Measurements from ENCODE around the gene LGALS4. TPM values are rescaled to one million over a fixed set of nuclear protein-coding genes. Genes with fewer than 3 reads are reported as not detected.
A peak's percentile ranks its signal among the peaks of the same experiment; 100 is the strongest.
"Not testable (repeated sequence)": the region's sequence is repeated elsewhere in the genome, so short reads cannot be mapped to it uniquely, and the experiment has no call there.

Gene LGALS4, protein sequence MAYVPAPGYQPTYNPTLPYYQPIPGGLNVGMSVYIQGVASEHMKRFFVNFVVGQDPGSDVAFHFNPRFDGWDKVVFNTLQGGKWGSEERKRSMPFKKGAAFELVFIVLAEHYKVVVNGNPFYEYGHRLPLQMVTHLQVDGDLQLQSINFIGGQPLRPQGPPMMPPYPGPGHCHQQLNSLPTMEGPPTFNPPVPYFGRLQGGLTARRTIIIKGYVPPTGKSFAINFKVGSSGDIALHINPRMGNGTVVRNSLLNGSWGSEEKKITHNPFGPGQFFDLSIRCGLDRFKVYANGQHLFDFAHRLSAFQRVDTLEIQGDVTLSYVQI
- total RNA-seq (0.89 TPM), polyA plus RNA-seq (ENCODE audit: insufficient read depth in 1 of 8, insufficient read length in 8 of 8, low replicate concordance in 1 of 8) (10 to 100 TPM in 2 of 8 donors, 1 to 10 TPM in 3, under 1 TPM in 3; 0.67 to 45.5 (median 1.5) TPM)
- long read RNA-seq, donor 1, result 0 reads
- long read RNA-seq, donor 2, result 0 reads
- long read RNA-seq, donor 3, result 0 reads
- long read RNA-seq, donor 4, result 0 reads
- long read RNA-seq, donor 5, result 0 reads
- long read RNA-seq, donor 6, result 0 reads
- long read RNA-seq, donor 7, result 0 reads
- long read RNA-seq, donor 8, result 0 reads
- long read RNA-seq, donor 9, partial matches to known transcripts, result 0 of 1 reads
- long read RNA-seq, donor 9, other reads (novel, unspliced or antisense), result 0 of 1 reads
- long read RNA-seq, donor 10, result 0 reads
- long read RNA-seq, donor 11, result 0 reads

DNA sequence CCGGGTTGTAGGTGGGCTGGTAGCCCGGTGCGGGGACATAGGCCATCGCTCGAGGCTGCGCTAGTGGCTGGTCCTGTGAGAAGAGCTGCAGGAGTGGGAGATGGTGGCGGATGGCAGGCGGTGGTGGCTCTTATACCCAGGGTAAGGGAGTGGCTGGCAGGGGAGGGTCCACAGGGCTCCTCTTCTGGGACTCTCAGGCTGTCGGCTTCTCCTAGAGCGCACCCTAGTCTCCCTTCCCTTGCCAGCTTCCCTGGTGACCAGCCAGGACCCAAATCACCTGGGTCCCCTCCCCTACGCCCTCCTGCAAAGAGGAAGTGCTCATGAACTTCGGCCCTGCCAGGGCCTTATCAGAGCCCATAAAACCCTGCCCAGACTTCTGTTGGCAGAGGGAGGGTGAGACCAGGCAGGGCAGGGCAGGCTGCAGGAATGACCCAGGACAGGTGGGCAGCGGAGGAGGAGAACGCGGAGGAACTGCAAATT is at the start of gene LGALS4:
Gene LGALS4 (minus strand): TSS at position 105 of the 480 bp plus-strand sequence. CDS start 59 bp downstream, at position 46.
- Histone ChIP-seq H3K27me3 (ENCODE audit: control insufficient read depth, insufficient read depth, low read length) (no peaks in the 10 kb centered on the region), H3K9me3 (replicated peaks; ENCODE audit: control insufficient read depth, low read depth, low read length) (no peaks in the 10 kb centered on the region), H3K36me3 (ENCODE audit: control insufficient read depth, insufficient read depth, low read length) (peaks cover 31% of the 10 kb centered on the region), H3K4me3 (ENCODE audit: low read length) (no peak within 1 kb of the TSS), H3K27ac (ENCODE audit: low read length) (no peak within 1 kb of the TSS), H3K4me1 (ENCODE audit: control insufficient read depth, insufficient read depth, low read length) (no peaks in the 10 kb centered on the region)
- DNase-seq, result no peak
- 87% methylated on average over 9 of the region's 15 CpGs for WGBS (ENCODE audit: insufficient coverage)

DNA sequence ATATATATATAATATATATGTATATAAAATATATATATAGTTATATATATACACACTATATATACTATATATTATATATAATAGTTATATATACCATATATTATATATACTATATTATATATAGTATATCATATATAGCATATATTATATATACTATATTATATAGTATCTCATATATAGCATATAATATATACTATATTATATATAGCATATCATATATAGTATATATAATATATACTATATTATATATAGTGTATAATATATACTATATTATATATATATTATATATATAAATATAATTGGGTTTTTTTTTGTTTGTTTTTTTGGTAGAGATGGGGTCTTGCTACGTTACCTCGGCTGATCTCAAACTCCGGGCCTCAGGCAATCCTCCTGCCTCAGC is 48.6 kb upstream of the LGALS4 start:
- Histone ChIP-seq H3K36me3 (ENCODE audit: control insufficient read depth, insufficient read depth, low read length) (no peaks in the 10 kb centered on the region), H3K4me1 (ENCODE audit: control insufficient read depth, insufficient read depth, low read length) (peaks cover 24% of the 10 kb centered on the region), H3K27me3 (ENCODE audit: control insufficient read depth, insufficient read depth, low read length) (no peaks in the 10 kb centered on the region), H3K27ac (ENCODE audit: low read length) (no peak overlapping the region), H3K9me3 (replicated peaks; ENCODE audit: control insufficient read depth, low read depth, low read length) (no peaks in the 10 kb centered on the region), H3K4me3 (ENCODE audit: low read length) (no peak overlapping the region)
- no CpG with 5 or more reads among the region's 3 CpGs for WGBS (ENCODE audit: insufficient coverage)
- DNase-seq, result no peak

DNA sequence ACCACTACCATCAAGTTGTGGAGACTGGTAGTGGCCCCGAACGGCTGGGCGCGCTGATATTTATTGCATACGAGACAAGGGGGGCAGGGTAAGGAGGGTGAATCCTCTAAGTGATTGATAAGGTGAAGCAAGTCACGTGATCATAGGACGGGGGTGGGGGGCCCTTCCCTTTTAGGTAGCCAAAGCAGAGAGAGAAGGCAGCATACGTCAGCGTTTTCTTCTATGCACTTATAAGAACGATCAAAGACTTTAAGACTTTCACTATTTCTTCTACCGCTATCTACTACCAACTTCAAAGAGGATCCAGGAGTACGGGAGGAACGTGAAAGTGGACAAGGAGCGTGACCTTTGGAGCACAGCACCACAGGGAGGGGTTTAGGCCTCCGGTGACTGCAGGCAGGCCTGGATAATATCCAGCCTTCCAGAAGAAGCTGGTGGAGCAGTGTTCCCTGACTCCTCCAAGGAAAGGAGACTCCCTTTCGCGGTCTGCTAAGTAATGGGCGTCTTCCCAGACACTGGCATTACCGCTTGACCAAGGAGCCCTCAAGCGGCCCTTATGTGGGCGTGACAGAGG is 47.0 kb upstream of the LGALS4 start:
- not testable (repeated sequence) for H3K27ac ChIP-seq (ENCODE audit: low read length); H3K4me3 ChIP-seq (ENCODE audit: low read length); DNase-seq; H3K36me3 ChIP-seq (ENCODE audit: control insufficient read depth, insufficient read depth, low read length); H3K27me3 ChIP-seq (ENCODE audit: control insufficient read depth, insufficient read depth, low read length); H3K9me3 ChIP-seq (replicated peaks; ENCODE audit: control insufficient read depth, low read depth, low read length)
- 23% methylated on average over 7 of the region's 21 CpGs for WGBS (ENCODE audit: insufficient coverage)
- peaks cover 24% of the 10 kb centered on the region for H3K4me1 ChIP-seq (ENCODE audit: control insufficient read depth, insufficient read depth, low read length)

DNA sequence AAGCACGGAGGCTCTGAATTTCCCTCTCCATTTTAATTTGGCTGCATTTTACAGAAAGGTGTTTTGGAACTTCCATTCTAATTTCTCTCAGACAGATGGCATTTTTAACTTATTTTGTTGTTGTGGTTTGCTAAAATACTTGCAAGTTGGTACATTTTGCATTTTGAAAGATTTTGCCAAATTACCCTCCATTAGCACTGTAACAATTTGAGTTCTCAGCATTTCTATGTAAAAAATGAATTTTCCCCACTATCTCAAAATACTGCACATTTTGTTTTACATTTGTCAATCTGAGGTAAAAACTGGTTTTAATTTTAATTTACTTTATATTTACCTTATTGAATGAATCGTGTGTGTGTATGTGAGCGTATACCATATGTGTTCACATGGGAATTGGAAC is 44.1 kb upstream of the LGALS4 start:
- H3K4me1 ChIP-seq (ENCODE audit: control insufficient read depth, insufficient read depth, low read length), result peaks cover 14% of the 10 kb centered on the region
- no peak overlapping the region for H3K27ac ChIP-seq (ENCODE audit: low read length)
- WGBS (ENCODE audit: insufficient coverage), result no CpG with 5 or more reads among the region's 3 CpGs
- H3K36me3 ChIP-seq (ENCODE audit: control insufficient read depth, insufficient read depth, low read length), result no peaks in the 10 kb centered on the region
- no peak overlapping the region for H3K4me3 ChIP-seq (ENCODE audit: low read length)
- no peaks in the 10 kb centered on the region for H3K9me3 ChIP-seq (replicated peaks; ENCODE audit: control insufficient read depth, low read depth, low read length)
- no peaks in the 10 kb centered on the region for H3K27me3 ChIP-seq (ENCODE audit: control insufficient read depth, insufficient read depth, low read length)
- no peak for DNase-seq

DNA sequence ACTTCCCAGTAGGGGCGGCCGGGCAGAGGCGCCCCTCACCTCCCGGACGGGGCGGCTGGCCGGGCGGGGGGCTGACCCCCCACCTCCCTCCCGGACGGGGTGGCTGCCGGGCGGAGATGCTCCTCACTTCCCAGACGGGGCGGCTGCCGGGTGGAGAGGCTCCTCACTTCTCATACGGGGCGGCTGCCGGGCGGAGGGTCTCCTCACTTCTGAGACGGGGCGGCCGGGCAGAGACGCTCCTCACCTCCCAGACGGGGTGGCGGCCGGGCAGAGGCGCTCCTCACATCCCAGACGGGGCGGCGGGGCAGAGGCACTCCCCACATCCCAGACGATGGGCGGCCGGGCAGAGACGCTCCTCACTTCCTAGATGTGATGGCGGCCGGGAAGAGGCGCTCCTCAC is 43.0 kb upstream of the LGALS4 start:
- H3K27me3 ChIP-seq (ENCODE audit: control insufficient read depth, insufficient read depth, low read length); H3K9me3 ChIP-seq (replicated peaks; ENCODE audit: control insufficient read depth, low read depth, low read length); H3K27ac ChIP-seq (ENCODE audit: low read length); H3K36me3 ChIP-seq (ENCODE audit: control insufficient read depth, insufficient read depth, low read length); H3K4me3 ChIP-seq (ENCODE audit: low read length); DNase-seq: not testable (repeated sequence)
- H3K4me1 ChIP-seq (ENCODE audit: control insufficient read depth, insufficient read depth, low read length), result peaks cover 24% of the 10 kb centered on the region
- WGBS (ENCODE audit: insufficient coverage), result 93% methylated on average over 6 of the region's 37 CpGs

DNA sequence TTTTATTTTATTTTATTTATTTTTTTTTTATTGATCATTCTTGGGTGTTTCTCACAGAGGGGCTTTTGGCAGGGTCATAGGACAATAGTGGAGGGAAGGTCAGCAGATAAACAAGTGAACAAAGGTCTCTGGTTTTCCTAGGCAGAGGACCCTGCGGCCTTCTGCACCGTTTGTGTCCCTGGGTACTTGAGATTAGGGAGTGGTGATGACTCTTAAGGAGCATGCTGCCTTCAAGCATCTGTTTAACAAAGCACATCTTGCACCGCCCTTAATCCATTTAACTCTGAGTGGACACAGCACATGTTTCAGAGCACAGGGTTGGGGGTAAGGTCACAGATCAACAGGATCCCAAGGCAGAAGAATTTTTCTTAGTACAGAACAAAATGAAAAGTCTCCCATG is 42.2 kb upstream of the LGALS4 start:
- not testable (repeated sequence) for H3K36me3 ChIP-seq (ENCODE audit: control insufficient read depth, insufficient read depth, low read length); H3K4me3 ChIP-seq (ENCODE audit: low read length); H3K9me3 ChIP-seq (replicated peaks; ENCODE audit: control insufficient read depth, low read depth, low read length); H3K27ac ChIP-seq (ENCODE audit: low read length); H3K27me3 ChIP-seq (ENCODE audit: control insufficient read depth, insufficient read depth, low read length); DNase-seq
- no CpG with 5 or more reads among the region's 3 CpGs for WGBS (ENCODE audit: insufficient coverage)
- peaks cover 25% of the 10 kb centered on the region for H3K4me1 ChIP-seq (ENCODE audit: control insufficient read depth, insufficient read depth, low read length)

DNA sequence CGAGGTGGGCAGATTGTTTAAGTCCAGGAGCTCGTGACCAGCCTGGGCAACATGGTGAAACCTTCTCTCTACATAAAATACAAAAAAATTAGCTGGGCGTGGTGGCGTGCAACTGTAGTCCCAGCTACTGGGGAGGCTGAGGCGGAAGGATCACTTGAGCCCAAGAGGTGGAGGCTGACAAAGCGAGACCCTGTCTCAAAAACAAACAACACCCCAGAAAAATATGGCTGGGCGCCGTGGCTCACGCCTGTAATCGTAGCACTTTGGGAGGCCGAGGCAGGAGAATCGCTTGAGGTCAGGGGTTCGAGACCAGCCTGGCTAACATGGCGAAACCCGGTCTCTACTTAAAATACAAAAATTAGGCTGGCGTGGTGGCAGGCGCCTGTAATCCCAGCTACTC is 40.5 kb upstream of the LGALS4 start:
- no peaks in the 10 kb centered on the region for H3K9me3 ChIP-seq (replicated peaks; ENCODE audit: control insufficient read depth, low read depth, low read length)
- 95% methylated on average over 12 of the region's 17 CpGs for WGBS (ENCODE audit: insufficient coverage)
- H3K36me3 ChIP-seq (ENCODE audit: control insufficient read depth, insufficient read depth, low read length), result no peaks in the 10 kb centered on the region
- peak overlapping the region; percentile 99 for H3K27ac ChIP-seq (ENCODE audit: low read length)
- DNase-seq, result no peak
- no peaks in the 10 kb centered on the region for H3K27me3 ChIP-seq (ENCODE audit: control insufficient read depth, insufficient read depth, low read length)
- peaks cover 32% of the 10 kb centered on the region for H3K4me1 ChIP-seq (ENCODE audit: control insufficient read depth, insufficient read depth, low read length)
- H3K4me3 ChIP-seq (ENCODE audit: low read length), result peak overlapping the region; percentile 74

DNA sequence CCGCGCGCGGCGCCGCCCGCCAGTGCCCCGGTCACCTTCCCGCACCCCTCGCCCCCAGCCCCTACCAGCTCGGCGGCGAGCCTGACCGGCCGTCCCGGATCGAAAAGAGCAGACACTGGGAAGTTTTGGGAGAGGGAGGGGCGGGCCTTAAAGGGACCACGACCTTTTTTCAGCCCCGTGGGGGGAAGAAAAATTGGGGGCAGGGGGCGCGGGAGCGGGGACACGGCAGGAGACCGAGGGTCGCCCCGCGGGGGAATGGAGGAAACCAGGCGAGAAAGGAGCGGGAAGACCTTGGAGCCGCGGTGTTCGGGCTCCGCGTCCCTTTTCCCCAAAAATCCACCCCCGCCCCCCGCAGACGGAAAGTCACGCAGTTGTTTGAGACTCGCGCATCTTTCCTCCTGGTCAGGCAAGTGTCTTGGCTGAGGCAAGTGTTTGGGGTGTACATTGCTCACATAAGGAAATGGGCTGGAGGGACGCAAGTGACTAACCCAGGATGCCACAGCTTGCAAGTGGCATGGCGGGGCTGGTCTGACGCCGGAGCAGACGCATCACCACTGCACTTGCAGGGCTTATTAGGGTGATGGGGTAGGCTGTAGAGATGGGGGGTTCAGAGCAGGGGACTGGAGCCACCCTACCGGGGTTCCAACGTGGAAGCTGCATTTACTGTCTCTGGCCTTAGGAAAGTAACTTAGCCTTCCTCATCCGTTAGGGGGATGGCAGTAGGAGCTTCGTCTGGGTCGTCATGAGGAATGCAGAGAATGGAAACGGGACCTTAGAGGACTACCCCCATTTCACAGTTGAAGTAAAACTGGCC is 39.7 kb upstream of the LGALS4 start:
- H3K4me1 ChIP-seq (ENCODE audit: control insufficient read depth, insufficient read depth, low read length), result peaks cover 37% of the 10 kb centered on the region
- H3K27ac ChIP-seq (ENCODE audit: low read length), result peak overlapping the region; percentile 99
- DNase-seq, result peak; percentile 85
- peaks cover 5% of the 10 kb centered on the region for H3K36me3 ChIP-seq (ENCODE audit: control insufficient read depth, insufficient read depth, low read length)
- no peaks in the 10 kb centered on the region for H3K9me3 ChIP-seq (replicated peaks; ENCODE audit: control insufficient read depth, low read depth, low read length)
- 3% methylated on average over 8 of the region's 52 CpGs for WGBS (ENCODE audit: insufficient coverage)
- peak overlapping the region; percentile 74 for H3K4me3 ChIP-seq (ENCODE audit: low read length)
- no peaks in the 10 kb centered on the region for H3K27me3 ChIP-seq (ENCODE audit: control insufficient read depth, insufficient read depth, low read length)

DNA sequence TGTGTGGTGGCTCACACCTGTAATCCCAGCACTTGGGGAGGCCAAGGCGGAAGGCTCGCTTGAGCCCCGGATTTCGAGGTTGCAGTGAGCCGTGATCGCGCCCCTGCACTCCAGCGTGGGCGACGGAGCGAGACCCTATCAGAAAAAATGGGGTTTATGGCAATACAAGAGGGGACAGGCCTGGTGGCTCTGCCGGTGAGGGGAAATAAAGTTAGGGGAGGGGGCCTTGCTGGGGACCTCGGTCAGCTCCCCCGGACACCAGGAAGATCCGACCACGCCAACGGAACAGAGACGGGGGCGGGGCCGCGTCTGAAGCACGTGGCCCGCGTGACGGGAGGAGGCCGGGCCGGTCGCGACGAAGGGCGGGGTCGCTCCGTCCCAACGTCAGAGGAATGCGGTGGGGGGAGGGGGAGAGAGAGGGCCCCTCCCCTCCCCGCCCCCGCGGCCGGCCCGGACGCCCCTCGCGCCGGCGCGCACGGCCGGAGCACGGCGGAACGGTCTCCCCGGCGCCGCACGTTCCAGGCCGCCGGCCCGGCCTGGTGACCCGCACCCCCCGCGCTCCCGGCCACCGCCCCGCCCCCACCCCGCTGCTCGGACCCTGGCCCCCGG is 39.0 kb upstream of the LGALS4 start:
- peaks cover 12% of the 10 kb centered on the region for H3K36me3 ChIP-seq (ENCODE audit: control insufficient read depth, insufficient read depth, low read length)
- H3K27ac ChIP-seq (ENCODE audit: low read length), result peak overlapping the region; percentile 99
- no peaks in the 10 kb centered on the region for H3K9me3 ChIP-seq (replicated peaks; ENCODE audit: control insufficient read depth, low read depth, low read length)
- H3K4me3 ChIP-seq (ENCODE audit: low read length), result peak overlapping the region; percentile 74
- under 1% methylated on average over 51 of the region's 67 CpGs for WGBS (ENCODE audit: insufficient coverage)
- no peaks in the 10 kb centered on the region for H3K27me3 ChIP-seq (ENCODE audit: control insufficient read depth, insufficient read depth, low read length)
- H3K4me1 ChIP-seq (ENCODE audit: control insufficient read depth, insufficient read depth, low read length), result peaks cover 39% of the 10 kb centered on the region
- peak; percentile 98 for DNase-seq
